Caco-2 (cell line): Measurements from ENCODE around the gene TOPORS. TPM values are rescaled to one million over a fixed set of nuclear protein-coding genes. Genes with fewer than 3 reads are reported as not detected.

Experiments
- BruUV-seq: library from RNA; stranded (reverse); fragments of 400-500 nt; replicated peaks from 2 replicates; lab custom pipeline; 2021; lab: Mats Ljungman, UMichigan
- CTCF ChIA-PET: fragments of 300-600 bp; sonication (Branson Sonifier 250); formaldehyde crosslinking; loops from one replicate; lab custom pipeline; 2022; ENCODE audit warnings: antibody characterized with exemption; lab: Charles Lee
- POLR2A ChIA-PET: fragments of 300-600 bp; sonication (Branson Sonifier 250); formaldehyde crosslinking; loops from one replicate; lab custom pipeline; 2022; ENCODE audit warnings: antibody characterized with exemption; lab: Charles Lee
- DNase-seq, 2 experiments: peaks; one replicate each; pipeline versions ENCODE4 v3.0.0 to v3.0.0-alpha.2; 2020 to 2022
- H3K27me3 ChIP-seq: replicated peaks from 2 replicates; pipeline ENCODE4 v1.6.0; 2011; ENCODE audit warnings: low read length; ENCODE audit not compliant: control insufficient read depth, insufficient read depth
- H3K36me3 ChIP-seq: 2 replicates; pipeline ENCODE4 v1.5.1; 2011; ENCODE audit warnings: low read length; ENCODE audit not compliant: control insufficient read depth, insufficient read depth
- H3K4me1 ChIP-seq: fragments of 250-450 bp; sonication (Bioruptor Pico); 2 replicates; pipeline ENCODE4 v1.5.1; 2020; ENCODE audit warnings: mild to moderate bottlenecking
- H3K4me3 ChIP-seq: 2 replicates; pipeline ENCODE4 v1.5.1; 2011; ENCODE audit warnings: low read depth, mild to moderate bottlenecking, control low read depth, low read length
- H3K9me3 ChIP-seq: fragments of 250-450 bp; sonication (Bioruptor Pico); 2 replicates; pipeline ENCODE4 v1.5.1; 2020; ENCODE audit warnings: mild to moderate bottlenecking, moderate library complexity
- H3K27ac Mint-ChIP-seq: one replicate; pipeline ENCODE4 v1.8.0; 2022; ENCODE audit warnings: mixed read lengths; ENCODE audit not compliant: unreplicated experiment
- H3K27me3 Mint-ChIP-seq: one replicate; pipeline ENCODE4 v1.8.0; 2022; ENCODE audit warnings: mixed read lengths; ENCODE audit not compliant: insufficient read depth, unreplicated experiment
- H3K36me3 Mint-ChIP-seq: one replicate; pipeline ENCODE4 v1.8.0; 2022; ENCODE audit warnings: mild to moderate bottlenecking, mixed read lengths; ENCODE audit not compliant: insufficient read depth, unreplicated experiment
- H3K4me1 Mint-ChIP-seq: one replicate; pipeline ENCODE4 v1.8.0; 2022; ENCODE audit warnings: low read depth, mixed read lengths; ENCODE audit not compliant: unreplicated experiment
- H3K4me3 Mint-ChIP-seq: one replicate; pipeline ENCODE4 v1.8.0; 2022; ENCODE audit warnings: mild to moderate bottlenecking, moderate library complexity, mixed read lengths; ENCODE audit not compliant: unreplicated experiment
- H3K9me3 Mint-ChIP-seq: one replicate; pipeline ENCODE4 v1.8.0; 2022; ENCODE audit warnings: mixed read lengths; ENCODE audit not compliant: unreplicated experiment
- intact Hi-C: fragments of 100-400 bp; cut with micrococcal nuclease; formaldehyde crosslinking; loops from one replicate; pipeline ENCODE4 v1.10.0; 2022; ENCODE audit not compliant: unreplicated experiment
- total RNA-seq: library from RNA; stranded (reverse); gene quantifications from 2 replicates; pipeline ENCODE4 v1.2.3, GENCODE V29; 2022
- TF ChIP-seq, protein P1 (sequence below), 2 experiments: fragments of 200-600 bp in 1 of 2; IDR thresholded peaks; 1 replicate in 1 of 2; 2 replicates in 1 of 2; pipeline versions ENCODE4 v1.5.1 to v1.8.0; 2011 to 2022; ENCODE audit warnings: antibody characterized with exemption in 1 of 2, control low read depth in 1 of 2, inconsistent platforms in 1 of 2, low read depth in 1 of 2, low read length in 1 of 2, mild to moderate bottlenecking in 1 of 2, moderate library complexity in 1 of 2; ENCODE audit not compliant: insufficient read depth in 1 of 2, severe bottlenecking in 1 of 2, unreplicated experiment in 1 of 2

The TOPORS gene
- total RNA-seq, 1 experiment from 2014 or later: 14.6 TPM

- Histone ChIP-seq H3K4me1 (no peaks in the 10 kb centered on the region), H3K27me3 (no peaks in the 10 kb centered on the region), H3K36me3 (no peaks in the 10 kb centered on the region), H3K9me3 (peaks cover 20% of the 10 kb centered on the region), H3K4me3 (no peak overlapping the region)
- ChIA-PET POLR2A (no interaction called here), CTCF (no interaction called here)
- no TSS peak for BruUV-seq
- H3K36me3 Mint-ChIP-seq: peaks cover 5% of the 10 kb centered on the region
- no peaks in the 10 kb centered on the region for H3K27me3 Mint-ChIP-seq
- DNase-seq: no peak
- H3K4me1 Mint-ChIP-seq: peaks cover 3% of the 10 kb centered on the region
- no peaks in the 10 kb centered on the region for H3K9me3 Mint-ChIP-seq
- TF ChIP-seq, protein P1, sequence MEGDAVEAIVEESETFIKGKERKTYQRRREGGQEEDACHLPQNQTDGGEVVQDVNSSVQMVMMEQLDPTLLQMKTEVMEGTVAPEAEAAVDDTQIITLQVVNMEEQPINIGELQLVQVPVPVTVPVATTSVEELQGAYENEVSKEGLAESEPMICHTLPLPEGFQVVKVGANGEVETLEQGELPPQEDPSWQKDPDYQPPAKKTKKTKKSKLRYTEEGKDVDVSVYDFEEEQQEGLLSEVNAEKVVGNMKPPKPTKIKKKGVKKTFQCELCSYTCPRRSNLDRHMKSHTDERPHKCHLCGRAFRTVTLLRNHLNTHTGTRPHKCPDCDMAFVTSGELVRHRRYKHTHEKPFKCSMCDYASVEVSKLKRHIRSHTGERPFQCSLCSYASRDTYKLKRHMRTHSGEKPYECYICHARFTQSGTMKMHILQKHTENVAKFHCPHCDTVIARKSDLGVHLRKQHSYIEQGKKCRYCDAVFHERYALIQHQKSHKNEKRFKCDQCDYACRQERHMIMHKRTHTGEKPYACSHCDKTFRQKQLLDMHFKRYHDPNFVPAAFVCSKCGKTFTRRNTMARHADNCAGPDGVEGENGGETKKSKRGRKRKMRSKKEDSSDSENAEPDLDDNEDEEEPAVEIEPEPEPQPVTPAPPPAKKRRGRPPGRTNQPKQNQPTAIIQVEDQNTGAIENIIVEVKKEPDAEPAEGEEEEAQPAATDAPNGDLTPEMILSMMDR (IDR thresholded peaks at IDR 0.05; ENCODE audit: insufficient read depth in 1 of 2, low read depth in 1 of 2, low read length in 1 of 2, severe bottlenecking in 1 of 2, unreplicated experiment in 1 of 2): no peak
- H3K27ac Mint-ChIP-seq: no peak overlapping the region
- intact Hi-C loops: no loop called here
- H3K4me3 Mint-ChIP-seq: no peak overlapping the region
These were observed 34.1 kb downstream of the TOPORS start for GRCh38 chr9:32518276-32518675.

DNA sequence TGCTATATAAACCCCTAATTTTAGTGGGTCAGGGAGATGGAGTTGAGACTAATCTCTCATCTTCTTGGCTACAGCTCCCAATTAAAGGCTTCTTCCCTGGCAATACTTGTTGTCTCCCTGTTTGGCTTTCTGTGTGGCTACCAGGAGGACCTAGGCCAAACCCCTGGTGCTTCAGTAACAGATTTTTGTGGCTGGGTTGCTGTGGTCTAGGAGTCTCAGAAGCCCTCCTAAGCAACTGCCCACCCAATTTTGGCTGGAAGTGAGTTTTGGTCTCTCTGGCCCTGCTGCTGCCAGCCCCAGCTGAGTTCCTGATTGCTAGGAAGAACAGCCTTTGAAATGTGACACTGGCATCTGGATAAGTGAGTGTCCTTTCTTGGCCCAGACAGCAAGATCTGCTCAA lies 36.1 kb downstream of the TOPORS start:
- Mint-ChIP-seq H3K27ac (no peak overlapping the region), H3K4me1 (no peaks in the 10 kb centered on the region), H3K27me3 (no peaks in the 10 kb centered on the region), H3K9me3 (no peaks in the 10 kb centered on the region), H3K36me3 (peaks cover 5% of the 10 kb centered on the region), H3K4me3 (no peak overlapping the region)
- Histone ChIP-seq H3K4me3 (no peak overlapping the region), H3K36me3 (no peaks in the 10 kb centered on the region), H3K4me1 (no peaks in the 10 kb centered on the region), H3K27me3 (no peaks in the 10 kb centered on the region), H3K9me3 (peaks cover 20% of the 10 kb centered on the region)
- TF ChIP-seq, protein P1 (IDR thresholded peaks at IDR 0.05; ENCODE audit: insufficient read depth in 1 of 2, low read depth in 1 of 2, low read length in 1 of 2, severe bottlenecking in 1 of 2, unreplicated experiment in 1 of 2): no peak
- intact Hi-C loops: no loop called here
- DNase-seq: no peak
- BruUV-seq: no TSS peak
- ChIA-PET CTCF (no interaction called here), POLR2A (no interaction called here)

DNA sequence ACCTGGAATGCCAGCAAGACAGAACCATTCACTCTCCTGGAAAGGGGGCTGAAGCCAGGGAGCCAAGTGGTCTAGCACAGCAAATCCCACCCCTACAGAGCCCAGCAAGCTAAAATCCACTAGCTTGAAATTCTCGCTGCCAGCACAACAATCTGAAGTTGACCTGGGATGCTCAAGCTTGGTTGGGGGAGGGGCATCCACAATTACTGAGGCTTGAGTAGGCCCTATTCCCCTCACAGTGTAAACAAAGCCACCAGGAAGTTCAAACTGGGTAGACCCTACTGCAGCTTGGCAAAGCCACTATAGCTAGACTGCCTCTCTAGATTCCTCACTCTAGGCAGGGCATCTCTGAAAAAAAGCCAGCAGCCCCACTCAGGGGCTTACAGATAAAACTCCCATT lies 43.7 kb downstream of the TOPORS start:
- CTCF ChIA-PET: interaction anchor here (1.1 kb wide), 1 partner anchor 18 kb away, joined by 3 read pairs; the partner anchor contains the start of gene RIGI
- Histone ChIP-seq H3K4me3 (no peak overlapping the region), H3K36me3 (no peaks in the 10 kb centered on the region), H3K9me3 (no peaks in the 10 kb centered on the region), H3K27me3 (no peaks in the 10 kb centered on the region), H3K4me1 (no peaks in the 10 kb centered on the region)
- intact Hi-C loops: no loop called here
- Mint-ChIP-seq H3K36me3 (no peaks in the 10 kb centered on the region), H3K27me3 (no peaks in the 10 kb centered on the region), H3K4me1 (peaks cover 5% of the 10 kb centered on the region), H3K27ac (no peak overlapping the region), H3K4me3 (no peak overlapping the region), H3K9me3 (no peaks in the 10 kb centered on the region)
- BruUV-seq: no TSS peak
- TF ChIP-seq, protein P1 (IDR thresholded peaks at IDR 0.05; ENCODE audit: insufficient read depth in 1 of 2, low read depth in 1 of 2, low read length in 1 of 2, severe bottlenecking in 1 of 2, unreplicated experiment in 1 of 2): no peak
- DNase-seq: no peak
- POLR2A ChIA-PET: no interaction called here
